T47D (cell line): ENCODE data around the gene PAQR7.
"Not testable (repeated sequence)": the region's sequence is repeated elsewhere in the genome, so short reads cannot be mapped to it uniquely, and the experiment has no call there.

Experiments
- DNase-seq, 2 experiments: peaks; one replicate each; pipeline versions ENCODE4 v3.0.0 to v3.0.0-alpha.2; 2011 to 2012; ENCODE audit warnings: low read depth in 1 of 2, low spot score in 1 of 2
- JUND ChIP-seq: IDR thresholded peaks from 2 replicates; pipeline ENCODE4 v1.6.1; 2012; ENCODE audit warnings: low read depth
- in situ Hi-C: cut with HindIII; loops from 2 replicates; pipeline ENCODE4 v1.10.0; 2016; ENCODE audit warnings: low sequenced_read_pairs, low pct_unique_long_range_greater_than_20kb

The PAQR7 gene

GRCh38 chr1:25844536-25845337 lies 30.8 kb downstream of the PAQR7 start:
- no peak for DNase-seq
- in situ Hi-C loops = no loop called here
- no peak for TF ChIP-seq JUND

GRCh38 chr1:25843483-25843882 lies 32.0 kb downstream of the PAQR7 start:
- in situ Hi-C loops = no loop called here
- no peak for TF ChIP-seq JUND
- no peak for DNase-seq

GRCh38 chr1:25839808-25840207 lies 35.7 kb downstream of the PAQR7 start:
- in situ Hi-C loops, DNase-seq: not testable (repeated sequence)

GRCh38 chr1:25837262-25837875 lies 38.1 kb downstream of the PAQR7 start:
- TF ChIP-seq JUND = no peak
- DNase-seq = peak; percentile 37 to 55
- in situ Hi-C loops = no loop called here

- no peak for DNase-seq
- TF ChIP-seq JUND = no peak
- in situ Hi-C loops = no loop called here
Measured at GRCh38 chr1:25836695-25837094, 38.8 kb downstream of the PAQR7 start.

- in situ Hi-C loops = no loop called here
- DNase-seq = no peak
- no peak for TF ChIP-seq JUND
Measured at GRCh38 chr1:25834894-25835293, 40.6 kb downstream of the PAQR7 start.

GRCh38 chr1:25833158-25833557 lies 42.4 kb downstream of the PAQR7 start:
- in situ Hi-C loops = no loop called here
- TF ChIP-seq JUND = no peak
- no peak for DNase-seq

- TF ChIP-seq JUND = no peak
- DNase-seq = no peak
- in situ Hi-C loops = no loop called here
Measured at GRCh38 chr1:25832336-25833037, 43.0 kb downstream of the PAQR7 start.

GRCh38 chr1:25831569-25832196 lies 43.8 kb downstream of the PAQR7 start:
- in situ Hi-C loops = no loop called here
- no peak for TF ChIP-seq JUND
- no peak for DNase-seq

GRCh38 chr1:25829046-25829445 lies 46.5 kb downstream of the PAQR7 start:
- in situ Hi-C loops = no loop called here
- TF ChIP-seq JUND = no peak
- no peak for DNase-seq

GRCh38 chr1:25828491-25828890 lies 47.0 kb downstream of the PAQR7 start:
- in situ Hi-C loops = no loop called here
- no peak for DNase-seq
- TF ChIP-seq JUND = no peak

- no peak for DNase-seq
- TF ChIP-seq JUND = no peak
- in situ Hi-C loops = no loop called here
Measured at GRCh38 chr1:25826571-25826970, 48.9 kb downstream of the PAQR7 start.

GRCh38 chr1:25825605-25826004 lies 49.9 kb downstream of the PAQR7 start:
- DNase-seq = no peak
- in situ Hi-C loops = no loop called here
- TF ChIP-seq JUND = no peak
